GM18498 (cell line): ENCODE measurements around the gene PNO1.
"Not testable (repeated sequence)": the region's sequence is repeated elsewhere in the genome, so short reads cannot be mapped to it uniquely, and the experiment has no call there.

Experiments used
- ATAC-seq: cut with Tn5 transposase; IDR thresholded peaks from one replicate; pipeline ENCODE4 v1.9.1; 2021; ENCODE audit warnings: mild to moderate bottlenecking, moderate library complexity; ENCODE audit not compliant: unreplicated experiment

Gene PNO1

DNA sequence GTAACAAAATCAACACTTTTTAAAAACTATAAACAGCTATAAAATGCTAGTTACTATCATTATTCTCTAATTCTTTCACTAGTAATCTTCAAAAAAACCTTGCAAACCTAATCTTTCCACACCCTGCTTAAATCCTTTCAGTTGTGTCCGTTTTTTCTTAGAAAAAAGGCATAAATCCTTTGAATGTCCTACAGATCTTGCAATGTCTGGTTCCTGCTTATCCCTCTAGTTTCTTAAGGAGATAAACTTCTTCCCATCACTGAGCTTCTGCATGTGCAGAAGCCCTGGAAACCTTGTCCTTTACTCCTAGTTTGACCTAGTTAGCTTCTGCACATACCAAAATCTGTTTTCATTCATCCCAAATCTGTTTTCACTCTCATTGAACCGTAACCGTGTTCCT is 1.3 kb upstream of the PNO1 start:
- no peak for ATAC-seq

DNA sequence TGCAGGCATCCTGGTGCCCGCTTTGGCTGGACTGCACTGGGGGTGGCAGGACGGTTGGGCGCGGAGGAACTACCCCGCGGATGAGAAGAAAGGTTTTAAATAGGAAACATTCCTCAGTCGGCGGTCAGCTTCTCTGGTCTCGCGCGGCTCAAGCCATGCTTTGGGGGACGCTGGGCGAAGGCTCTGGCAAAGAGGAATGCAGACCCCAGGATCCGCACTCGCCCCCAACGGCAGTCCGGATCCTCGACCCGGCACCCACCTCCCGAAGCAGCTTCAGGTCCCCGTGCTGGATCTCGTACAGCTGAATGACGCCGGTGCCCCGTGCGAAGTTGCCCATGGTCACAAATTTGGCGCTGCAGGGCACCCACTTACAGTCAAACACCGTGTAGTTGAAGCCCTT is 686 bp upstream of the PNO1 start:
- peak; percentile 34 for ATAC-seq

DNA sequence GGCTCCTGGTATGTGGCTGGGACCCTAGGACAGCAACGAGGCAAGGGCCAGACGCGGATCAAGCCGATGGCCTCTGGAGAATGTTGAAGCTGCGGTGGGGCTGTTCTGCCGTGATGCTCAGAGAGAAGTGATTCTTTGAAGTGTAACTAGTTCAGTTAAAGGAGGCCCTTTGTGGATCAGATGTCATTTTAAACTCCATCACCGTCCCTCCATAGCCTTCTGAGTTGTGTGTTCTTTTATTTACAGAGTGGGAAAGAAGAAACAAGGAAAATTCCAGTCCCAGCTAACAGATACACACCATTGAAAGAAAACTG is 403 bp downstream of the PNO1 start:
- ATAC-seq, result no peak

DNA sequence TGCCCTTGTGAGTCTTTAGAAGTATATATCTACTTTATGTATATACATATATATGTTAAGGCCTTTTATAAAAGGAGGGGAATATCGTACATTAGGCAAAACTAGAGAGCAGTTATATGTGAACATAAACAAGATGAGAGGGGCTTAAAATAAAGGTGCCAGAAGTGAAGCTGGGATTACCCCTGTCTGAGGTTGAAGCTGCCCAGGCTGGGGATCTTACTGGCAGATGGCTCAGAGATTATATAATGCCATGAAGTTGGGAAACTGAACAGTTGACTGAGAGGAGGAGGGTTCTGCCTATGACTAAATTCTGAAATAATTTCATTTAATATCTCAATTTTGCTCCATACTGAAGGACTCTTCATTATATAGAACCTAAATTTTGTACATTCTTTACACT is 6.0 kb downstream of the PNO1 start:
- ATAC-seq, result no peak

DNA sequence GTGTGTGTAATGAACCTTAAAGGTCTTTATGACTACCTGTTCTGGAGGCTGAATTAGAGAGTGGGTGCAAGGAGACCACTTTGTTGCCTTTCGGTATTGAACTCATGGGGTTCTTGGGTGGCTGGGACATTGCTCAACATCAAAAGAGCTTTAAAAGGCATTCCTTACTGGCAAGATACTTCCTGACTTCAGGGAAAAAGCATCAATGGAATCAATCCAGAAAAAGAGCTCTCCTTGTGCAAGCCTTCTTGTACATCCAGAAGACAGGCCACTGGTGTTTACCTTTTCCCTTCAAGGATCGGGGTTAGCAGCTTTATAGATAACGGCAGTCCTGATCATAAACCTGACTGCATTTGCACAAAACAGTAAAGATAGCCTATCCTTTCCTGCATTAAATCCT is 9.5 kb downstream of the PNO1 start:
- no peak for ATAC-seq

DNA sequence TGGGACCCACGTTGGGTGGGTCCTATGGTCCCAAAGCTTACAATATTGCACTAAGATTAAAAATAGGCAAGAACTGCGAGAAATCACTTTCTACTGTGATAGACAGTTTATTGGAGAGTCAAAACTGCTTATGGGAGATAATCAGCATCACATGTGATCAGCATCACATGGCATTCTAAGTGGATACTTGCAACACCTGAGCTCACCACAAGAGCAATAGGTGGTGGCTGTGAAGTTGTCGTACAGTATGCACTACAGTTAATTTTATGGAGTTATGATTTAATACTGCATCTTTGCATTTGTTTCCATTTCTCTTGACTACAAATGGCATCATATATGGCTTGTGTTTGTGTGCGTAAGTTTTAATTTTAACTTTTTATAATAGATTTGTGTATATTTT is 11.6 kb downstream of the PNO1 start:
- no peak for ATAC-seq

DNA sequence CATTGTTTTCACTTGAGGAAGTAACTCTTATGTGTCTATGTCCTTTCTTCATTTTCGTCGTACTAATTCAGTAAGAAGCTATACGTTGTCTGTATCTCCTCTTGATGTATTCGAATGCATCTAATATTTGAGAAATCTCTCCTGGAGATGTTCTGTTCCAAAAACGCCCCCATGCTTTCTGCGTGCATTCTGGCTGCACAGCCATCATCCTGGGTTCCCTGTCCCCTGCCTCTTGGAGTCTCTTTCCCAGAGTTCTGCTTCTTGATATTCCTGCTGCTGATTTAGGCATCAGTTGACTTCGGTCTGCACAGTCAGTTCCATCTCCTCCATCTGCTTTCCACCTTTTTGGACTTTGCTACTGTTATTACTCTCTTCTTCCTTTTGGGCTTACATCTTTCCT is 13.5 kb downstream of the PNO1 start:
- ATAC-seq, result no peak

DNA sequence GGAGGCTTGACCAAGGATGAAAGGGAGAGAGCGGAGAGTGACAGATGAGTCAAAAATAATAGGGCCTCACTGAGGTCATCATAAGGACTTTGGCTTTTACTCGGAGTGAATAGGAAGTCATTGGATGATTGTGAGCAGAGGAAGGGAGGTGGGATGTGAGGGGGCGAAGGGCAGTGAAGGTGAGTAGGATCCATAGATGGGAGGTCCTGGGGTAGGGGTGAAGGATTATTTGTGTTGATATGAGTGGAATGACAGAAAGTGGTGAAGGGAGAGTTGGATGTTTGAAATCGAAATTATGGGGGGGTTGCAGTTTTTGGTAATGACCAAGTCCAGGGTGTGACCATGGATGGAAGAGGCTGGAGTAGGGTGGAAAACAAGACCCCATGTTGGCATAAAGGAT is 14.0 kb downstream of the PNO1 start:
- ATAC-seq, result no peak

DNA sequence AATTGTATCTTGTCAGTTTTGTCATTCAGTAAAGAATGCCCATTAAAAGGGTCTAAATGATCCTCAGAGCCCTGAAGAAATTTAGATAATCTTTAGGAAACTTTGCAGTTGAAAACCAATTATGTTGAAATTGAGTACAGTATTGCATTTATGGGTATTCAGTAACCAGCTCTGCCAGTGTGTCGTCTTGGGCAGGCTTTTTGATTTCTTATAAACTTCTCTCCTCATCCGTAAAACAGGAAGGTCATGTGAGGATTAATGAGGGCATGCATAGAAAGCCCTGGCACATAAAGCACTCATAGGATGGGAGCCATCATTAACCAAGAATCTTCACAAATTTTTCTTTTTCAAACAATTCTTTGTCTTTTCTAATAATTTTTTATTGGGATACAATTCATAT is 14.8 kb downstream of the PNO1 start:
- no peak for ATAC-seq

DNA sequence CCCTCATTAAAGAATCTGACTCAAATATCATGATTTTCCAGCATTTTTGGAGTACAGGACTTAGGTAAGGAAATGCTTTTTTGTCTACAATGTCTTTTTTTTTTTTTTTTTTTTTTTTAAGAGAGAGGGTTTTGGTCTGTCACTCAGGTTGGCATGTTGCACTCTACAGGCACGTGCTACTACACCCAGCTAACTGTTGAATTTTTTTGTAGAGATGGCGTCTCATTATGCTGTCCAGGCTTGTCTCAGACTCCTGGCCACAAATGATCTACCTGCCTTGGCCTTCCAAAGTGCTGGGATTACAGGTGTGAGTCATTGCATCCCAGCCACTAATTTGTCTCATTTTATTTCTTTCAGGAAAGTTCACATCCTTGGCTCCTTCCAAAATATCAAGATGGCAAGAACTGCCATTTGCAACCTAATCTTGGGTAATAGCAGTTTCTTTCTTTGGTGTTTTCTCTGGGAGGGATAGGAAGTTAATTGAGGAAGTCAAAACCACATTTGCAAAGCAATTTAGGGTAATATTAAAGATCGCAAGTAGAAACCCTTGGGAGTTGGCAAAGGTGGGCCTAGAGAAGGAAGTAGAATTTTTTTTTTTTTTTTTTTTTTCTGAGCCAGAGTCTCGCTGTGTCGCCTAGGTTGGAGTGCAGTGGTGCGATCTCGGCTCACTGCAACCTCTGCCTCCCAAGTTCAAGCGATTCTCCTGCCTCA is 15.5 kb downstream of the PNO1 start:
- no peak for ATAC-seq

DNA sequence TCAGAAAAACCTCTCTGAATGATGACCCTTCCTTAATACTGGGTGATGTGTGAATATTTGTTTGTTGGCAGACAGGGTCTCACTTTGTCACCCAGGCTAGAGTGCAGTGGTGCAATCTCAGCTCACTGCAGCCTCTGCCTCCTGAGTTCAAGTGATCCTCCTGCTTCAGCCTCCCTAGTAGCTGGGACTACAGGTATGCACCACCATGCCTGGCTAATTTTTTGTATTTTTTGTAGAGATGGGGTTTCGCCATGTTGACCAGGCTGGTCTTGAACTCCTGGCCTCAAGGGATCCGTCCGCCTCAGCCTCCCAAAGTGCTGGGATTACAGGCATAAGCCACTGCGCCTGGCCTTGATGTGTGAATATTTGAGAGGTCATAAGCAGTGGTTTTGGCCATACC is 17.5 kb downstream of the PNO1 start:
- not testable (repeated sequence) for ATAC-seq

DNA sequence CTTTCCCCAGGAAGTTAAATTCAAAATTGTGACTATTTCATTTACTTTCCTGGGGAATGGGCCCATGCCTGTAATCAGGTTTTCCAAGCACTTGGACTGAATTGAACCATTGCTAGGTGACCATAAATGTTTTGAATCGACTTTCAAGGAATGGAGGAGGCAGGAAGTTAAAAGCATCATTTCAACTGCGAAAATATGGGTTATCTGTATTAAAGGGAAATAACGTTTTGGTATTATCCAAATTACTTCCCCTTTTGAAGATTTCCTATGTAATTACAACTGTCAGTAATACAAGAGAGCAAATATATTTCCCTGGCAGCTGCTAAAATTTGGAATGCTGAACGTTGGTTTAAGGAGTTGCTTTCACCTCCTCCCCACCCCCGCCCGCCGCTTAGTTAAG is 19.0 kb downstream of the PNO1 start:
- no peak for ATAC-seq

DNA sequence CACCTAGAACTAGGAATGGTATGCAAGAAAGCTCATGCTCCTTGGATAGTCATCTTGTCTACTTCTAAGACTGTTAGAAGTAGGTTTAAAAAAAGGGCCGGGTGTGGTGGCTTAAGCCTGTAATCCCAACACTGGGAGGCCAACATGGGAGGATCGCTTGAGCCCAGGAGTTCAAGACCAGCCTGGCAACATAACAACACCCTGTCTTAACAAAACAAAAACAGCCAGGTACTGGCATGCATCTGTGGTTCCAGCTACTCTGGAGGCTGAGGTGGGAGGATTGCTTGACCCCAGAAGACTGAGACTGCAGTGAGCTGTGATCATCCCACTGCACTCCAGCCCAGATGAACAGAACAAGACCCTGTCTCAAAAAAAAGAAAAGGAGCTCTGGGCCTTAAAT is 19.9 kb downstream of the PNO1 start:
- no peak for ATAC-seq

DNA sequence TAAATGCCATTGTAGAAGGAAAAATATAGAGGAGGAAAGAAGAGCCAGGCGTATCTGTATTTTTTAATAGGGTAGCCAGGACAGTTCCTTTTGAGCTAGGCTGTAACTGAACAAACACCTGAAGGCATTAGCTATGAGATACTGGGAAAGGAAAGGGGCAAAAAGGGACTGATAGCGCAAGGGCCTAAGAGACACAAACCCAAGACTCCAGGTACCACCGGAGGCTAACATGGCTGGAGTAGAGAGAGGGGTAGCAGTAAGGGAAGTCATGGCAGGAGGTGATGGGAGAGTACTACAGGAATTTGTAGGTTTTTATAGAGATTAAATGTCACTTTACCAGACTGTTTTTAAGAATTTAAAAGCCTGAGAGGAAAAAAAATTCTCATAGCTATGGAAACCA is 20.7 kb downstream of the PNO1 start:
- ATAC-seq, result no peak

DNA sequence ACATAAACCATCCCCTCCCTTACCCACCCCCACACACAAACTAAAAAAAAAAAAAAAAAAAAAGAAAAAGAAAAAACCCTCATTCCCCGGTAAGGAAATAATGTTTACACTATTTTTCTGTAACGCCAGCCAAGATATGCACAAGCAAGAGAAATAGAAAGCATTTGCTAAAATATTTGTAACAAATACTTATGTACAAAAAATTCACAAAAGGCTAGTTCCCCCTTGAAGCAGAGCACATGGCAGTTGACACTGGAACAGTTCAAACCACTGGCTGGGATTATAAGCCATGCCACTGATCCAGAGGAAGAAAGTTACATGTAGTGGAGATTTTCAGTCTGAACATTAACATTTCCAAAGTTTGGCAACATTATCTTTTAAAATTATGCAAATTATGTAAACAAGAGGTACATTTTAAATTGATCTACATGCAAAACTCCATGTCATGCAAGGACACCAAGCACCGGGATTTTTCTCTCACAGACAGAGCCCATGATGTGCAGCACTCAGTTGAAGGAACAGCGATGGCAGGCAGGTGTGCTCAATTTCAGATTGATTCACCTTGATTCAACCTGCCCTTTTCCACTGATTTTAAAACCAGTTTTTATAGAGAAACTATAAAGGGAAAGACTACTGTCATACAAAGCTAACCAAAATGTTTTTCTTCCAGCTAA is 21.4 kb downstream of the PNO1 start:
- ATAC-seq, result no peak

DNA sequence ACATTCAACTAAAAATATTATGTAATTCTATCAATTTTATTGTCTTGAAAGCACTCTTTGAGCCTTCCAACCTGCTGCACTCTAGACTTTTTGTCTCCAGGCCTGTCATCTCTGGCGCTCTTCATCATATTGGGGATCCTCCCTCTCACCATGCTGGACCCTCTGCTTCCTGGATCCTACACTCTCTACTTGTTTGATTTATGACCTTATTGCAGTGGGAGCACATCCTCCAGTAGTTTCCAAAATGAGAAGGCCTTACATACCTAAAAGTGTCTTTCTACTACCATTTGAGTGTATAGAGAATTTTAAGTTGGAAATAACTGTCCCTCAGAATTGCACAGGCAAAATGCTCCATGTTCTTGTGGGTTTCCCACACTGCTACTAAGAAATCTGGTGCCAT is 25.2 kb downstream of the PNO1 start:
- ATAC-seq, result no peak

DNA sequence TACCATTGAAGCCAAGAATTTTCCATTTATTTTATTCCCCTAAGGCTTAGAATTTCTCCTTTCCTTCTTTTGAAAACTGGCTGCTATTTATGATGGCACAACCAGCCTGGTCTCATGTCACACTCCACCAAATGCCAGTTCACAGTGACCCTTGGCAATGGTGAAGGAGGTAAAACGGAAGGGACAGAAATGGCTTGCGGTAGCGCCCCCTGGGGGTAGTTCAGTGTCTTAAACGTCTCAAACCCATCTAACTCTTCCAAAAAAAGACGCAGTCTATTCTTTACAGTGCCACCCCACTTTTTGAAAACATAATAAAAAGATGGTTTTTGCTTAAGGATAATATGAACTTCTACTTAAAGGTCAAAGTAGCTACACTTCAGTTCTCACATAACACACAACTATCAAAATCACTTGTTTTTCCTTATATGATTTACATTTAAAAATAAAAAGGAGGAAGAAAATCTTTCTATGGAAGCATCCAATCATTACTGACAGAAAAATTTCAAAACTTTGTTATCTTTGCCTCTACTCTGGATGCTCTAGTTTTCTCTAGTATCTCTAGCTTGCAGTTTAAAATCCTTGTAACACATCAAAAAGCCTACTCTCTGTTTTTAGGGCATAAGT is 28.0 kb downstream of the PNO1 start:
- ATAC-seq, result no peak

DNA sequence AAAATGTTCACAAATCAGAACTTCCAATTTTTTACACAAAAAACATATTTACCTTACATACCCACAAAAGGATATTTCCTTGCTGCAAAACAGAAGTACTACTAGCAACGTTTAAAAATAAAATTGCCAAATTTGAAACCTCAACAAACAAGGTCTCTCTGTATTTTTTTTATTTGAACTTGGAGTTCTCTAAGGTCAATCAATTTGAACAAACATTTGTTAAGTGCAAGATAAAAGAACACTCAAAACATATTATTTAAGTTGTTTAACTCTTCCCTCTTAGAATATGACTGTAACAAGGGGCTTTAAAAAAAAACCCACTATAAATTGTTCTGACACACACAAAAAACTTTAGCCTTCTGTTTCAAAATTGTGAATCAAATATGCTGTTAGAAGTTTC is 29.6 kb downstream of the PNO1 start:
- no peak for ATAC-seq

DNA sequence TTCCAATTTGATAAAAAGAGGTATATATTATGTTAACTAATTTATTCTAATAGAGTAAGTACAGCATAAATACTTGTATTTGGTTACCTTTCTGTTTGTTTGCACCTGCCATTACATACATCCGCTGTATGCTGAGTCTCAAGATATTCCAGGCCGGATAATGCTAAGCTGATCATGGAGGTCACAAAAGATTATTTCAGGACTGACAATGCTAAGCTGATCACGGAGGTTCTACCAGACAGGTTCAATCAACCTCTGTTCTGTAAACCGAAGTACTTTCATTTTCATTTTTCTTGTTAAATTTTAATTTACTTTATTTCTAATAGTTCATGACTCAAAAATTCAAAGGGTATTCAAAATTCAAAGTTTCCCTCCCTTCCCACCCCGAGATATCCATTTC is 31.1 kb downstream of the PNO1 start:
- ATAC-seq, result peak; percentile 54

DNA sequence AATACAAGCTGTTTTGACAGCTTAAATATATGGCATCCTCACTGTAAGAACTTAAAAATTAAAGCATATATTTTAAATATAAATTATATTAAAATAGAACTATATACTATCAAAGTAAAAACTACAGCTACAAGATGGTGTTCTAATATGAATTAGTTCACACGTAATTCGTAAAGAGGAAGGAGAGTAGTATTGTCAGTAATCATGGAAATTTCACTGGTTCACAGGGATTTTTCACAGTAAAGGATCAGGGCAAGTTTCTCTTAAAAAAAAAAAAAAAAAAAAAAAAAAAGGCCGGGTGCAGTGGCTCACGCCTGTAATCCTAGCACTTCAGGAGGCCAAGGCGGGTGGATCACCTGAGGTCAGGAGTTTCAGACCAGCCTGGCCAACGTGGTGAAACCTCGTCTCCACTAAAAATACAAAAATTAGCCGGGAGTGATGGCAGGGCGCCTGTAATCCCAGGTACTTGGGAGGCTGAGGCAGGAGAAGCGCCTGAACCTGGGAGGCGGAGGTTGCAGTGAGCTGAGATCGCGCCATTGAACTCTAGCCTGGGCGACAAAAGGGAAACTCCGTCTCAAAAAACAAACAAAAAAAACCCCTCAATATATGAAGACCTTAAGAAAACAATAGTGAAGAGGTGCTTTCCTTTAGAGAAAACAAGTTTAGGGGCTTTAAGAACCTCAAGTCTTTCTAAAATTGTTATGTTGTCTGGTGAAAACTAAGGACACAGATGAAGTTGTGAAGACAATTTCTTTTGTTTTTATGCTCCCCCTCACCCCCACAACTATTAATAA is 32.5 kb downstream of the PNO1 start:
- no peak for ATAC-seq

DNA sequence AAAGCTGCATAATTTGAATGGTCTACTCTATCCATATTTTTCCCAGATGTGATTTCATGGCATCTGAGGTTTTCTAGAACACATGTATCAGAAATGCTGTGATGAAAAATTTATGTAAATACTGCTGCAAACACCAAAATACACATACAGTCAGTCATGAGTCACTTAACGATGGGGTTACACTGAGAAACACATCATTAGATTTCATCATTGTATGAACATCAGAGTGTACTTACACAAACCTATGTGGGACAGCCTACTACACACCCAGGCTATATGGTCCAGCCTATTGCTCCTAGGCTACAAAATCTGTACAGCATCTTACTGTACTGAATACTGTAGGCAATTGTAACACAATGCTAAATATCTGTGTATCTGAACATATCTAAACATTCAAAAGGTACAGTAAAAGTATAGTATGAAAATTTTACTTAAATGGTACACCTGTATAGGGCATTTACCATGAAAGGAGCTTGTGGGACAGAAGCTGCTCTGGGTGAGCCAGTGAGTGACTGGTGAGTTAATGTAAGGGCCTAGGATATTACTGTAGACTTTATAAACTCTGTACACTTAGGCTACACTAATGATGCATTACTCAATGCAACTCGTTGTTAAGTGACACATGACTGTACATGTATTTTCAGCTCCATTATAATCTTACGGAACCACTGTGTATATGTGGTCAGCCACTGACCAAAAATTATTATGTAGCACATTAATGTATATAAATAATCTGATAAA is 33.5 kb downstream of the PNO1 start:
- no peak for ATAC-seq
